Endothelial cell of umbilical vein (primary cell): ENCODE data around the gene IKZF3. TPM values are rescaled to one million over a fixed set of nuclear protein-coding genes. Genes with fewer than 3 reads are reported as not detected.

Experiments
- BruUV-seq: library from RNA; stranded (reverse); fragments of 400-500 nt; replicated peaks from 2 replicates; lab custom pipeline; 2021; lab: Mats Ljungman, UMichigan
- CTCF ChIA-PET: fragments of 300-600, 350-600 bp; sonication (Branson Sonifier 250); formaldehyde crosslinking; loops from one replicate; lab custom pipeline; 2021; ENCODE audit warnings: antibody characterized with exemption, inconsistent platforms; lab: Charles Lee
- POLR2A ChIA-PET: fragments of 300-600, 350-600 bp; sonication (Branson Sonifier 250); formaldehyde crosslinking; loops from one replicate; lab custom pipeline; 2021; ENCODE audit warnings: antibody characterized with exemption, inconsistent platforms; lab: Charles Lee
- DNase-seq: peaks from one replicate; pipeline ENCODE4 v3.0.0-alpha.2; 2011; ENCODE audit warnings: low read depth, low spot score
- FAIRE-seq: peaks from 2 replicates; lab custom pipeline; 2011; peaks lifted over from hg19 to GRCh38; lab: Jason Lieb, UNC
- H2AFZ ChIP-seq: 2 replicates; pipeline ENCODE4 v1.6.0; 2012; ENCODE audit warnings: low read depth, low read length, control low read depth, inconsistent platforms
- H3K27ac ChIP-seq: 2 replicates; pipeline ENCODE4 v1.5.1; 2011; ENCODE audit warnings: low read depth, mild to moderate bottlenecking, control low read depth, low read length, moderate library complexity; ENCODE audit not compliant: insufficient read depth
- H3K27me3 ChIP-seq, 2 experiments: 2 replicates each; pipeline versions ENCODE4 v1.6.0 to v1.6.1; 2011; ENCODE audit warnings: low read length in 2 of 2, mixed read lengths in 1 of 2; ENCODE audit not compliant: control insufficient read depth in 2 of 2, insufficient read depth in 2 of 2
- H3K36me3 ChIP-seq, 2 experiments: 2 replicates in 1 of 2; 3 replicates in 1 of 2; pipeline ENCODE4 v1.5.1; 2011; ENCODE audit warnings: low read length in 2 of 2, mild to moderate bottlenecking in 1 of 2, moderate library complexity in 1 of 2; ENCODE audit not compliant: control insufficient read depth in 2 of 2, insufficient read depth in 2 of 2; ENCODE audit errors: extremely low read depth in 1 of 2
- H3K4me1 ChIP-seq: 3 replicates; pipeline ENCODE4 v1.5.1; 2011; ENCODE audit warnings: mild to moderate bottlenecking, low read length; ENCODE audit not compliant: control insufficient read depth, insufficient read depth; ENCODE audit errors: extremely low read depth
- H3K4me2 ChIP-seq: 2 replicates; pipeline ENCODE4 v1.6.1; 2011; ENCODE audit warnings: low read length, control low read depth, mixed read lengths; ENCODE audit not compliant: insufficient read depth
- H3K4me3 ChIP-seq, 3 experiments: fragments of 200-600 bp in 1 of 3; sonication (generic), shearing (Covaris generic) in 1 of 3; replicated peaks in 1 of 3; 2 replicates each; pipeline ENCODE4 v1.5.1; 2011 to 2016; ENCODE audit warnings: control low read depth in 3 of 3, low read length in 3 of 3, mild to moderate bottlenecking in 2 of 3, inconsistent platforms in 1 of 3, low read depth in 1 of 3, moderate library complexity in 1 of 3; ENCODE audit not compliant: insufficient read depth in 1 of 3
- H3K79me2 ChIP-seq: 2 replicates; pipeline ENCODE4 v1.6.0; 2012; ENCODE audit warnings: low read length, inconsistent platforms; ENCODE audit not compliant: control insufficient read depth, insufficient read depth
- H3K9ac ChIP-seq: replicated peaks from 2 replicates; pipeline ENCODE3; 2011; ENCODE audit warnings: low read length, control low read depth; ENCODE audit not compliant: insufficient read depth; ENCODE audit errors: extremely low read depth
- H3K9me1 ChIP-seq: replicated peaks from 3 replicates; pipeline ENCODE4 v1.6.0; 2011; ENCODE audit warnings: mild to moderate bottlenecking, low read length; ENCODE audit not compliant: control insufficient read depth, insufficient read depth; ENCODE audit errors: extremely low read depth
- H3K9me3 ChIP-seq: replicated peaks from 2 replicates; pipeline ENCODE4 v1.5.1; 2012; ENCODE audit warnings: low read length, inconsistent platforms; ENCODE audit not compliant: control insufficient read depth, insufficient read depth
- H4K20me1 ChIP-seq: replicated peaks from 2 replicates; pipeline ENCODE3; 2011; ENCODE audit warnings: mild to moderate bottlenecking, low read length; ENCODE audit not compliant: control insufficient read depth, insufficient read depth; ENCODE audit errors: extremely low read depth
- CTCF ChIP-seq, 2 donors: IDR thresholded peaks; 1 replicate in 1 of 2; 2 replicates in 1 of 2; pipeline ENCODE4 v1.5.1; 2011; ENCODE audit warnings: low read length in 2 of 2, mild to moderate bottlenecking in 2 of 2, moderate library complexity in 2 of 2, control low read depth in 1 of 2, inconsistent platforms in 1 of 2, low read depth in 1 of 2; ENCODE audit not compliant: insufficient read depth in 1 of 2; ENCODE audit errors: extremely low read depth in 1 of 2
- EZH2 ChIP-seq: IDR thresholded peaks from 2 replicates; pipeline ENCODE4 v1.6.1; 2012; ENCODE audit warnings: borderline replicate concordance, low read depth, mild to moderate bottlenecking, moderate library complexity, low read length, inconsistent platforms; ENCODE audit not compliant: severe bottlenecking
- FOS ChIP-seq: IDR thresholded peaks from 2 replicates; pipeline ENCODE4 v1.6.1; 2011; ENCODE audit warnings: mild to moderate bottlenecking, low read length, moderate library complexity, borderline replicate concordance; ENCODE audit not compliant: insufficient read depth
- GATA2 ChIP-seq: IDR thresholded peaks from 2 replicates; pipeline ENCODE4 v1.7.0; 2011; ENCODE audit warnings: low read depth, mild to moderate bottlenecking, moderate library complexity, mixed read lengths, low read length; ENCODE audit not compliant: insufficient read length, insufficient read depth
- MYC ChIP-seq: IDR thresholded peaks from one replicate; pipeline ENCODE4 v1.6.1; 2011; ENCODE audit warnings: mild to moderate bottlenecking, low read depth, low read length
- POLR2A ChIP-seq: IDR thresholded peaks from 2 replicates; pipeline ENCODE4 v1.6.1; 2012; ENCODE audit warnings: low read depth, mild to moderate bottlenecking, control low read depth, low read length
- POLR2AphosphoS5 ChIP-seq: IDR thresholded peaks from 2 replicates; pipeline ENCODE4 v1.6.1; 2012; ENCODE audit warnings: low read depth, mild to moderate bottlenecking, control low read depth, low read length, moderate library complexity; ENCODE audit not compliant: insufficient read depth
- dilution Hi-C: fragments of 300-500 bp; cut with MboI; formaldehyde crosslinking; loops from one replicate; pipeline ENCODE4 v1.15.0; 2019; ENCODE audit warnings: low sequenced_read_pairs; ENCODE audit not compliant: extremely low pct_ligation_motif_present
- intact Hi-C: fragments of 100-400 bp; cut with micrococcal nuclease; formaldehyde crosslinking; loops from one replicate; pipeline ENCODE4 v1.10.0; 2022
- polyA plus RNA-seq, 4 experiments: library from polyadenylated mRNA; depleted of rRNA in 3 of 4; stranded (reverse) in 3 of 4; unstranded in 1 of 4; fragments of >200 nt; gene quantifications; 2 replicates each; pipeline versions ENCODE4 v1.2.1 to v1.2.3, GENCODE V29; 2011 to 2012; ENCODE audit warnings: missing spikeins in 1 of 4
- total RNA-seq: library from RNA; stranded (reverse); gene quantifications from 2 replicates; pipeline ENCODE4 v1.2.3, GENCODE V29; 2021
- TF ChIP-seq, protein P1 (sequence below): IDR thresholded peaks from 2 replicates; pipeline ENCODE4 v1.6.1; 2011; ENCODE audit not compliant: insufficient read depth, insufficient read length

The IKZF3 gene
- total and polyA plus RNA-seq, 2 donors (not counting 3 experiments of a cell fraction or from before 2014, with no cell fraction given) = not detected

GRCh38 chr17:39742126-39742855 is 121.8 kb downstream of the IKZF3 start:
- DNase-seq = no peak
- ChIA-PET CTCF (no interaction called here), POLR2A (no interaction called here)
- Histone ChIP-seq H3K36me3 (no peaks in the 10 kb centered on the region), H4K20me1 (no peaks in the 10 kb centered on the region), H3K9me1 (no peaks in the 10 kb centered on the region), H2AFZ (no peak overlapping the region), H3K27me3 (peaks cover 18 to 24% of the 10 kb centered on the region in 2 experiments), H3K4me3 (no peak overlapping the region), H3K4me1 (peaks cover 17% of the 10 kb centered on the region), H3K9ac (no peak overlapping the region), H3K9me3 (no peaks in the 10 kb centered on the region), H3K27ac (no peak overlapping the region), H3K4me2 (no peak overlapping the region), H3K79me2 (no peaks in the 10 kb centered on the region)
- BruUV-seq = no TSS peak
- intact Hi-C loops (no loop called here), dilution Hi-C loops (loop anchor here (10.0 kb wide), 1 partner anchor 107 kb away; the partner anchor contains the start of gene STARD3)
- FAIRE-seq = no peak
- TF ChIP-seq GATA2 = no peak
- TF ChIP-seq MYC = no peak
- no peak for TF ChIP-seq POLR2AphosphoS5

DNA sequence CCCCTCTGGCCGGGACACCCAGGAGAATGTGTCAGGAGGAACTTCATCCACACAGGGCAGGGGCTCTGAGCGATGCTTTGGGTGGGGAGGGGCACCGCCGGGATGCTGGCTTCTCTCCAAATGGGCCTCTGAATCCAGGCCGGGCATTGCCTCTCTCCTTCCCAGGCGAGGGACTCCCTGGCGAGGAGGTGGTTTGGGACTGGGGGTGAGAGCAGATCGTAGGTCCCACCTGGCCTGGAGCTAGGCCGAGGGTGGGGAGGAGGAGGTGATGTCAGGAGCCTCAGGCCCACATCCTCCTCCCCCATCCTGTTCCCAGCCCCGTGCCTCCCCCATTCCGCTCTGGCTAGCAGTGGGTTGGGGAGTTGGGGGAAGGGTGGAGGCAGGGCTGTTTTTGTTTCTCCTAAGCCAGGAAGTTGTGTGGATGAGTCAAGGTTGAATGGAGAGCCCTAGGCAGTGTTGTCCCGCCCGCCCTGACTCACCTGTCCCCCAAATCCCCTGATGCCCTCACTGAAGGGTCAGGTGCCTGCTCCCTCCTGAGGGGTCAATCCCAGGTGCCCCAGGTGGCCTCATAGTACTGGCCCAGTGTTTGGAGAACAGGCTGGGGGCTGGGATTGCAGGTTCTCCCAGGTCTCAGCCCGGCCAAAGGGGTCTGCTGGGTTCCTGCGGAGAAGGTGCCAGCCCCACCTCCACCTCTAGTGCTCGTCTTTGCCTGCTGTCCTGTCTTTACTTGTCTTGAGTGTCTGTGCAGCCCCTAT is 123.6 kb downstream of the IKZF3 start:
- H3K9me3 ChIP-seq = no peaks in the 10 kb centered on the region
- dilution Hi-C loops (loop anchor here (10.0 kb wide), 1 partner anchor 106 kb away; the partner anchor contains the start of gene STARD3), intact Hi-C loops (no loop called here)
- peaks cover 15% of the 10 kb centered on the region for H3K4me1 ChIP-seq
- DNase-seq (peak; percentile 12), FAIRE-seq (no peak)
- H3K4me2 ChIP-seq = no peak overlapping the region
- H3K27ac ChIP-seq = no peak overlapping the region
- no peak overlapping the region for H3K4me3 ChIP-seq
- peaks cover 18 to 28% of the 10 kb centered on the region in 2 experiments for H3K27me3 ChIP-seq
- no peak overlapping the region for H3K9ac ChIP-seq
- no peaks in the 10 kb centered on the region for H3K79me2 ChIP-seq
- TF ChIP-seq, protein P1, sequence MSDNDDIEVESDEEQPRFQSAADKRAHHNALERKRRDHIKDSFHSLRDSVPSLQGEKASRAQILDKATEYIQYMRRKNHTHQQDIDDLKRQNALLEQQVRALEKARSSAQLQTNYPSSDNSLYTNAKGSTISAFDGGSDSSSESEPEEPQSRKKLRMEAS = no peak
- TF ChIP-seq CTCF (IDR thresholded peaks at IDR 0.05; ENCODE audit: extremely low read depth in 1 of 2, insufficient read depth in 1 of 2, low read depth in 1 of 2, low read length in 2 of 2) (no peak), EZH2 (peak; percentile 17), FOS (no peak), GATA2 (no peak), POLR2A (no peak)
- BruUV-seq = no TSS peak
- H3K36me3 ChIP-seq = no peaks in the 10 kb centered on the region
- peak overlapping the region; percentile 65 for H2AFZ ChIP-seq
- ChIA-PET CTCF (interaction anchor here (1.6 kb wide), 1 partner anchor 11 kb away, joined by 11 read pairs; the partner anchor contains the start of gene MIEN1), POLR2A (no interaction called here)
- no peaks in the 10 kb centered on the region for H4K20me1 ChIP-seq
- no peaks in the 10 kb centered on the region for H3K9me1 ChIP-seq
